NCI-H2029 (cell line): ENCODE data around the gene PAQR7.

Source experiments
- DNase-seq: peaks from one replicate; lab custom pipeline; 2025; lab: John Stamatoyannopoulos, UW

The PAQR7 gene

DNA sequence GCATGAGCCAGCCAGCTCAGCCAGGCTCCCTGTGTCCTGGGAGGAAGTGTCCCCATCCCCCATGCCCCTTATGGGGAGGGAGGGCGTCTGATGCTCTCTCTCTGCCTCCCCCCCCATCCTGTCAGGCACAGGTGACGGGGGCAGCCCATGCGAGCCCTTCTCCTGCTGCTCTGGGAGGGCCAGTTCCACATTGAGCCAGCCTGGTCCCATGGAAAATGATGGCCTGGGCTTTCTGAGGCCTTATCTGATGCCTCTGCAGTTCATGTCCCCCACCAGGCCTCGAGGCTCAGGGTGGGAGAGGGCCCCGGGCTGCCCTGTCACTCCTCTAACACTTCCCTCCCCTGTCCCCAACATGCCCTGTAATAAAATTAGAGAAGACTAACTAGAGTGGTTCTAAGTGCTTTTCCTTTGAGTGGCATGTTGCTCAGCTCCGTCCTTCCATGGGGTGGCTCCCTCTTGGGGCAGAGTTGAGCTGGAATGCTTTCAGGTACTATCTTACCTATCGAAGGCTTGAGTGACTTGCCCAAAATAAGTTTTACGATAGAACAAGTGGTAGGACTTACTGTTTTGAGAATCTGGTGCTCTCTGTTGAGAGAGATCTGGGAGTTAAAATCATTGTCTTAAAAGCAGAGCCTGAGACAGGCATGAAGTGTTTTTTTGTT lies 57.5 kb downstream of the PAQR7 start:
- no peak for DNase-seq

GRCh38 chr1:25816112-25816718 lies 59.3 kb downstream of the PAQR7 start:
- no peak for DNase-seq

GRCh38 chr1:25815208-25816111 lies 60.0 kb downstream of the PAQR7 start:
- DNase-seq = no peak

GRCh38 chr1:25814549-25815087 lies 60.9 kb downstream of the PAQR7 start:
- no peak for DNase-seq

GRCh38 chr1:25813734-25814471 lies 61.6 kb downstream of the PAQR7 start:
- no peak for DNase-seq

DNA sequence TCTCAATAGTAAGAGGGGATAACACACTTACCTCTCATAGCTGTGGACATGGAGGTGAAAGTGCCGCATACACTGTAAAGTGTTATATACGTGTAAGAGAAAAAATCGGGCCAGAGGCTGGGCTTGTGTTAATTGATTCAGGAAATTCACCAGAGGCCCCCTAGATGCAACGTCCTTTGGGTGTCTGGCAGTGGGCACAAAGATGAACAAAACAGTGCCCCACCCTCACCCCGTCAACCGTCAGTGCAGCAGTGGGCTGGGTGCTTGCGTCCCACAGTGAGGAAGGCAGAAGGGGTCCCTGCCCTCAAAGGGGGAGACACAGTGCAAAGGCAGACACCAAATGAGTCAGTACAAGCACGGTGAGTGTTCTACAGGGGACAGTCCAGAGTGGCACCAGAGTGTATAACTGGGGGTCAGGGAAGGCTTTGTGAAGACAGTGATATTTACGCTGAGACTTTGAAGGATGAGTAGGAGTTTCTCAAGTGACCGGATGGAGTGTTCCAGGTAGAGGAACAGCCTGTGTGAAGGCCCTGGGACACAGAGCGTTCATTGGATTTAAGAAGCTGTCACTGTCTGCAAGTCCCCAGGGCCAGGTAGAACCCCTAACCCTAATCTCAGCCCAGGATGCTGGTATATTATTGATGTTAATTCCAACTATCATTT lies 62.3 kb downstream of the PAQR7 start:
- DNase-seq = no peak
